HG03460 (cell line): Measurements from ENCODE around the gene LDB1.

Experiments
- ATAC-seq: cut with Tn5 transposase; IDR thresholded peaks from one replicate; pipeline ENCODE4 v1.9.1; 2021; ENCODE audit not compliant: unreplicated experiment

Gene LDB1

GRCh38 chr10:102139281-102140110 is 19.3 kb upstream of the LDB1 start:
- no peak for ATAC-seq

DNA sequence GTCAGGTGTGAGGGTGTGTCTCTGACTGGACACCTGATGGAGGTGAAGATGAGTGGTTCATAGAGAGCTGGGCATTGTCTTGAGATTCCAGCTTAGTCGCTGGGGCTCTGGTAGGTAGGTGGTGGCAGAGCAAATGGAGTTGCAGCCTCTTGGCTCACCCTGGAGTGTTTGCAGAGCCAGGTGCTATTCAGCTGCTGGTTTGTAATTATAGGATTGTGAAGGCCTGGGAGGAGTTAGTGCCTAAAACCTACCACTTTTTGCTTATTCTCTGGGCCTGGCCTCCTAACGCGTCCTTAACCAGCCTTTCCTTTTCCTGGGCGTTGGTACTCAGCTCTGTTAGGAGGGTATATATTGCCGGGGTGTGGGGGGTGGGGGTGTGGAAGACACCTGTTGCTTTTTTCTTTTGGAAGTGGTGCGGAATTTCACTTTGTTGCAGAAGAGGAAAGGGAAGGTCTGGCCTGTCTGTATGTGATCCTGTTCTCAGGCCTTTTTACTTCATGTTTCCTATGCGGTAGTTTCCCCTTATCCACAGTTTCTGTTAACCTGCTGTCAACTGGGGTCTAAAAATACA is 15.9 kb upstream of the LDB1 start:
- ATAC-seq: no peak

DNA sequence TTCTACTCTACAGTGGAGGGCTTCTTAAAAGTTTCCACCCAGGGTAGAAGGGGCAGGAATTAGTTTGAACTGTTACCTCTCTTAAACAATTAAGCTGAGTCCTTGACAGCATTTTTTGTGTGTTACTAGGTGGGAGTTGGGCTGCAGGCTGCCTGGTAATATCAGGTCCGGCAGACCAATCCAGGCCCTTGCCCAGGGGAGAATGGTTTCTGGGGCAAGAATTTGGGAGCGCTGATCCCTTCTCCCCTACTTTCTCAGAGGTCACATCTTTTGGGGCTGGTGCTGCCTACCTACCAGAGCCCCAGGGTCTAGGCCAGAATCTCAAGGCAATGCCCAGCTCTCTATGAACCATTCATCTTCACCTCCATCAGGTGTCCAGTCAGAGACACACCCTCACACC is 14.2 kb upstream of the LDB1 start:
- no peak for ATAC-seq

DNA sequence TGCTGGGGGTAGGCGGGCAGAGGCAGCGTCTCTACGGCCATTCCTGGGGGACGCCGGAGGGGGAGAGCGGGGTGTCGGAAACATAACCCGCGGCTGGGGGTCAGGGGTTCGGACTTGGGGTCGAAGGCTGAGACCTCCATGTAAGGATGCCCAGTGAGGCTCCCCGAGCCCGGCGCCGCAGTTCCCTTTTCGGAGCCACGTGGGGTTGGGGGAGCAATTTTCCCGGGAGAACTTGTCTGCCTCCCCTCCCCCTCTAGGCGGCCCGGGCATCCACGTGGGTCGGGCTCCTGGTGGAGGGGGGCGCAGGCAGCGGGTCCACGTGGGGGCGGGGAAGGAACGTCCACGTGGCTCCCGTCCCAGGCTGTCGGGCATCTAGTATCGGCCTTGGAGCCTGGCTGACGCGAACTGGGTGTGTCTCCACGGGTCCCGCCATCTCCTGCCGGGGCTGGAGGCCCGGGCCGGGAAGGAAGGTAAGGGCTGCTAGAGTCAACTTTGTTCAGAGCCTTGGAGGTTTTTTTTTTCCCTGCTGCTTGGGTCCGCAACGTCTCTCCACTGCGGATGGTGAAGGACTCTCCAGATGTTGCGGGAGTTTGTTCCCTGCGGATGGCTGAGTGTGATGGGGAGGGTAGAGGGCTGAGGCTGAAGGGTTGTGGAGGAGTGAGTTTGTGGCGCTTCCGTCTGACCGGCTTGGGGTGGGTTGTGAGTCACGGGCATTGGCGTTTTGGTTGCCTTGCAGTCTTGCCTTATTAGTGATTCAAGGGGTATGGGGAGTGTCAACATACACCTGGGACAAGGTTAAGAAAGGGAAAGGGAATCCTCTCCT is 13.4 kb upstream of the LDB1 start:
- ATAC-seq: no peak

GRCh38 chr10:102132563-102133372 is 12.6 kb upstream of the LDB1 start, which contains the start of gene PPRC1:
Gene PPRC1, plus strand, starts transcription at chr10:102133040. Its CDS starts 29 bp downstream, at chr10:102133069.
- peak; percentile 92 for ATAC-seq

DNA sequence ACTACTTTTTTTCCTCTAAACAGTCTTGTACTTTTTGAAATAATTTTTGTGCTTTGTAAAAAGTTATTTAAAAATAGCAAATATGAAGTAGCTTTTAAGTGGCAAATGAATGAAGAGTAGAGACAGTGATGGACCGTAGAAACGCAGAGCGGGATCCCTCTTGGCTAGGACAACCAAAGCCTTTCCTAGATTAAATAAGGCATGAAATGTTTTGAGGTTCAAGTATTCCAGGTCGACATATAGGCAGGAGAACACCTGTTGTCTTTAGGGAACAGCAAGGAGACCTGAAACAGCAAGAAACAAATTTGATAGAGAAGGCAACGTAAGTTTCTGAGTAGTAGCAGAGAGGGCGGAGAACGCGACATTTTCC is 12.0 kb upstream of the LDB1 start:
- no peak for ATAC-seq

DNA sequence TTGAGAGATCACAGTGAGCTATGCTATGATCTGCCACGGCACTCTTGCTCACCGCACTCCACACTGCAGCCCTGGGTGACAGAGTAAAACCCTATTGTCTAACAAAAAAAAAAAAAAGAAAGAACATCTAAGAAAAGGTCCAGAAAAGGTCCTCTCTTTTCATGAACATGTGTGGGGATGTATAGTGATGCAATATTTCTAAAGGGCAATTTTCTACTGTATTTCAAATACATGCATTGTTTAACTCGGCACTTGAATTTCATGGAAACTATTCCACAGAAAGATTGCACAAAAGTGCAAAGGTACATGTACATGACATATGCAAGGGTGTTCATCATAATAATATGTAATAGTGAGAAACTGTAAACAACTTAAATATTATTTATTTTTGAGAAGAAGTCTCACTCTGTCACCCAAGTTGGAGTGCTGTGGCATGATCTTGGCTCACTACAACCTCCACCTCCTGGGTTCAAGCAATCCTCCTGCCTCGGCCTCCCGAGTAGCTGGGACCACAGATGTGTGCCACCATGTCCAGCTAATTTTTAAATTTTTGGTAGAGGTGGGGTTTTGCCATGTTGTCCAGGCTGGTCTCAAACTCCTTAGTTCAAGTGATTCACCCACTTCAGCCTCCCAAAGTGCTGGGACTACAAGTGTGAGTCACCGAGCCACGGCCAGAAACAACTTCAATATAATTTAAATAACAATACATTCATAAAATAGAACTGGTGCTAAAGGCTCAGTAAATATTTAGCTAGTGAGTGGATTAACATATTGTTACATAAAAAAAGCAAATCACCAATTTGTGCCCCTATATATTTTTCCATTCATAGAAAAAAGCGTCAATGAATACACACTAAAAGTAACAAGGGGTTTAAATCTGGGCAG is 11.4 kb upstream of the LDB1 start:
- ATAC-seq: no peak

- ATAC-seq: no peak
These were observed 3.1 kb upstream of the LDB1 start for GRCh38 chr10:102123223-102123622.

- ATAC-seq: no peak
These were observed 2.3 kb upstream of the LDB1 start for GRCh38 chr10:102122450-102122849.

DNA sequence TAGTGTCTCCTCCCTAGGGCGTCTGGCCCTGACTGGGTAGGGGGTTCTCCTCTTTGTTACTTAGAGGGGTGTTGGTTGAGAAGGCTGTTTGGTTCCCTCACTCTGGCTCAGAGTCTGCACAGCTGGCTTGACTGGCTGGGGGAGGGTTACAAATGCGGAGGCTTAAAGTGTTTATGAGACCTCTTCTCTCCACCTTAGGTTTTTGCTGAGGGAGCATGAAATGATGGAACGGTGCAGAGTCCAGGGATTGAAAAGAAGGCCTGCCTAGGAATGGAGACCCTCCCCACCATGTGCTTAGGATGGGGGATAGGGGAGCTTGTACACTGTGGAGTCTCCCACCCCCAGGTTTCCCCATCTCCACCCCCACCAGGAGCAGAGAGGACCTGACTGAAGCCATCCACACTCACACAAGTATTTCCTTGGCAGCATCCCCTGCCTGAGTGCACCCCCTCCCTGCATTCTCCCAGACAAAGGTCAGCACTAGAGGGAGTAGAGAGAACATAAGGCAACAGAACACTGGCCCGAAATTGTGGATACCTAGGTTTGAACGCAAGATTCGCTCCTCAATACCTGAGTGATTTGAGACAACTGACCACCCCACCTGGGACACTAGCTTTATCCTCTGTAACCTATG is 1.7 kb upstream of the LDB1 start:
- no peak for ATAC-seq

- no peak for ATAC-seq
These were observed 997 bp upstream of the LDB1 start for GRCh38 chr10:102120991-102121738.

- ATAC-seq: no peak
These were observed 589 bp downstream of the LDB1 start for GRCh38 chr10:102119417-102120141.

- no peak for ATAC-seq
These were observed 1.3 kb downstream of the LDB1 start for GRCh38 chr10:102118867-102119266.

GRCh38 chr10:102117391-102118159 is 2.6 kb downstream of the LDB1 start:
- ATAC-seq: no peak

GRCh38 chr10:102116656-102117055 is 3.5 kb downstream of the LDB1 start:
- no peak for ATAC-seq

DNA sequence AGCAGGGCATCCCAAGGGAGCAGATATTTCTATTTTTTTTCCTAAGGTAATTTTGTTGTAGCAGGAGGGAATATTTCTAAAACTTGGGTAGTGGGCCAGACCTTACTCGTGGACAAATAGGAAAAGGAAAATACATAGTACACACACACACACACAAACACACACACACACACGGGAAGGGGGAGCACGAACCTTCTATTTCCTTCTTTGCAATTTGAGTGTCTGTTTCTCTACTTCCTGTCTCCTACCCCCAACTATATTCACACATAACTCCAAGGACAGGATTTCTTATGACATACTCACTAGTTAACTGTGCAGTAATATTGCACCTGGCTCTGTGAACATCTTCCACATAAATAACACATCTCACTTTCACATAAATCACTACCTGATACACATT is 4.4 kb downstream of the LDB1 start:
- no peak for ATAC-seq

DNA sequence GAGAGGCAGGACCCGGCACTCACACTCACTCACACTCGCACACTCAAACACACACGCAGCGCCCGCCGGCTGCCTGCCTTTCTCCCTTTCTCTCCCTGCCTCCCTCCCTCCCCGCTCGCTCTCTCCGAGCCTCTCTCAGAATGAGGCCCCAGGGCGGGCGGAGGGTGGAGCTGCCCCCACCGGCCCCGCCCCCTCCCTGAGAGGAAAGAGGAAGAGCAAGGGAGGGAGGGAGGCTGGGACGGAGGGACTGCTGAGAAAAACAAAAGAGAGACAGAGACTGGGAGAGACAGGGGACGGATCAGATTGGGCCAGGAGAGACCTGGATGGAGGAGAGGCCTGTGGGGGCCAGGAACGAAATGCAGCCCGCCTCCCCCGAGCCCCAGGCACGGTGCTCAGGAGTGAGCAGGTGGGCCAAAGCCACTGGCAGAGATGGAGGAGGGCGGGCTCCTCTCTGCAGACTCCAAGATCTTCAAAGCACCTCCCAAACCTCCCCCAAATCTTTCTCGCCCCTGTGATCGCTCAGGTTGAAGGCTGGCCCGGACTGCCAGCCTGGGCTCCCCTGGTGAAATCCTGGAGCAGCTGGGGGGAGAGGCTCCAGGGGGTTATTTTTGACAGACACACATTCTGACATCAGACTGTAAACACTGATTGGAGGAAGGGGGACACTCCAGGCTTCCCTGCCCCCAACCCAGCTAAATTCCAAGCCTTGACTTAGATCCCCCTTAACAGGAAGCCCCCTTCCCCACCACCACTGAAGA is 5.1 kb downstream of the LDB1 start:
- peak; percentile 70 for ATAC-seq
